ENCODE measurements around the gene IGF1. TPM values are rescaled to one million over a fixed set of nuclear protein-coding genes. Genes with fewer than 3 reads are reported as not detected.
"Not testable (repeated sequence)": the region's sequence is repeated elsewhere in the genome, so short reads cannot be mapped to it uniquely, and the experiment has no call there.

IGF1 gene
- total and polyA plus RNA-seq, 5 donors: 4.7 to 71.9 (median 6.5) TPM

DNA sequence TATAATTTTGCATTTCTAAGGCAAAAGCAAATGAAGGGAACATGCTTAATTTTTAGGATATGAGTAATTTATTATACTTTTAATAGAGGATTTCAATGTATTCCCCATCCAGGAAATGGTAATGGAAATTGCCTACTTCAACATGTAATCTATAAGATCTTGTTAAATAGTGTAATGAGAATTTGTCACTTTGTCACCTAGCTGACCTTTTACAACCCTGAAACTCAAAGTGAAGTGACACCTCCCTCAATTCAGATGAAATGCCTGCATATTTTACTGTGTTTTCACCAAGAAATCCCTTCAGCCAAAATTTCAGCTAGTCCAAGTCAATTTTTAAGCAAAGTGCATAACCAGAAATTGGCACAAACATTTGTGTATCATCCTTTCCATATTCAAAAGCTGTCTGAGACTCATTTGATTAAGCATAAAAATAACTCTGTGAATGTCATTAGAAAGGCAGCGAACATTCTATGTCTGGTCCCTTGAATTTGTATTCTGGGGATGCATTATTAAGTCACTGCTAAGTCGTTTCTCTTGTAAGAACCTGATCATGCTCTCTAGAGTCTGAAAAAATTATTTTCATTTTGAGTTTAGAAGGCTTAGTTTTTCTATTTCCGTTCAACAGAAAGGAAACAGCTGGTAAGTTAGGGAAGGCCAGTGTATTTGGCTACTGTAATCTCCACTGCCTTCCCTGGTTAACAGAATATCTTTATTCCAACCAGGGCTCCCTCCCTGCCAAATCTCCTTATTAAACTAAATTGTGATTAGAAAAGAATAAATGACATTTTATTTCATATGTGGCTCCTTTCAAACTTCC is 100.8 kb downstream of the IGF1 start:
- 32% methylated on average over 3 of the region's 3 CpGs for WGBS
- ATAC-seq: no peak

DNA sequence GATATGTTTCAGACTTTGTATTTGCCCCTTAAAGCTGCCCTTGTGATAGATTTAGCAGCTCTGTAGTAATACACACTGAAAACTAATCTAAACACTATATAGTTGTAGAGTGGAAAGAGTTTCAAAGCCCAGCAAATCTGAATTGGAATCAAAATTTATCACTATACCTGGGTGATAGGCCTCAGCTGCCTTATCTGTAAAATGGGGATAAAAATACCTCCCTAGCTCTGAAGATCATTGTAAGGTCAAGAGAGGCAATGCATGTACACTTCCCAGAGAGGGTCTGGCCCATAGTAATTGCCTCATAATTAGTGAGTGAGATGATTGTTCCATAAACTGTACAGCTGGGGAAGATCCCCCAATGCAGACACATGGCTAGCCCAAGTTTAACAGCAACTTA is 103.6 kb downstream of the IGF1 start:
- no peaks in the 10 kb centered on the region for H3K27me3 ChIP-seq (ENCODE audit: control insufficient read depth, insufficient read depth)
- intact Hi-C loops (cut with DNase I): no loop called here
- H3K4me1 ChIP-seq (ENCODE audit: control insufficient read depth, insufficient read depth, low read length): no peaks in the 10 kb centered on the region
- H3K27ac ChIP-seq (ENCODE audit: low read length): no peak overlapping the region
- DNase-seq (no peak), ATAC-seq (no peak)
- H3K4me3 ChIP-seq (ENCODE audit: low read length): no peak overlapping the region
- no peaks in the 10 kb centered on the region for H3K9me3 ChIP-seq (ENCODE audit: control insufficient read depth, low read length)

More for the DNA sequence above, 100.8 kb downstream of the IGF1 start:
- Histone ChIP-seq H3K4me1 (ENCODE audit: control insufficient read depth, insufficient read depth, low read length) (no peaks in the 10 kb centered on the region), H3K4me3 (ENCODE audit: low read length) (no peak overlapping the region), H3K27ac (ENCODE audit: low read length) (no peak overlapping the region), H3K27me3 (ENCODE audit: control insufficient read depth, insufficient read depth) (no peaks in the 10 kb centered on the region), H3K9me3 (ENCODE audit: control insufficient read depth, low read length) (no peaks in the 10 kb centered on the region)
- intact Hi-C loops (cut with DNase I): no loop called here
- DNase-seq: no peak

- intact Hi-C loops (cut with DNase I): no loop called here
- H3K4me1 ChIP-seq (ENCODE audit: control insufficient read depth, insufficient read depth, low read length): no peaks in the 10 kb centered on the region
- ATAC-seq (peak; percentile 26 to 49), DNase-seq (peak in 1 of 3 donors; percentile 19)
- H3K27me3 ChIP-seq (ENCODE audit: control insufficient read depth, insufficient read depth): no peaks in the 10 kb centered on the region
- no peak overlapping the region for H3K27ac ChIP-seq (ENCODE audit: low read length)
- H3K4me3 ChIP-seq (ENCODE audit: low read length): no peak overlapping the region
- H3K9me3 ChIP-seq (ENCODE audit: control insufficient read depth, low read length): no peaks in the 10 kb centered on the region
- WGBS: 74% methylated on average over 5 of the region's 5 CpGs
Measured at GRCh38 chr12:102376181-102376747, 104.1 kb downstream of the IGF1 start.

DNA sequence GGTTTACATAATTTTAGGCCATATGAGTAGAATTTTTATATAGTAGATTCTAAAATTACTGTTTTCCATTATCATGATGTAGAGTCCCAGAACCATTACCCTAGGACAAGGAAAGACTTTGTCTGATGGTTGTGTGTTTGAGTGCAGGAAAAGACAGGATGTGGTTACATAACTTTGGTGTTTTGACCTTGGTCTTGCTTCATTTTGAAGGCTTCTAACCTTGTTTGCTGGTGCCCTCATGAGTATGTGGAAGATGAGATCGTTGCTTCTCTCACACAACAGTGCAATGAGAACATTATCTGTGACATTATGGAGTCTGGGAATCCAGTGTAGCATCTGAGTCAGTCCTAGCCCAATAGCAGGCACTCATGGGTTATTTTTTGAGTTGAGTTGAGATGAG is 106.2 kb downstream of the IGF1 start:
- ATAC-seq: no peak
- Histone ChIP-seq H3K9me3 (ENCODE audit: control insufficient read depth, low read length) (no peaks in the 10 kb centered on the region), H3K4me1 (ENCODE audit: control insufficient read depth, insufficient read depth, low read length) (no peaks in the 10 kb centered on the region), H3K27ac (ENCODE audit: low read length) (no peak overlapping the region), H3K4me3 (ENCODE audit: low read length) (no peak overlapping the region), H3K27me3 (ENCODE audit: control insufficient read depth, insufficient read depth) (no peaks in the 10 kb centered on the region)
- 64% methylated on average over 1 of the region's 1 CpG for WGBS
- intact Hi-C loops (cut with DNase I): no loop called here
- no peak for DNase-seq

- H3K4me3 ChIP-seq (ENCODE audit: low read length): no peak overlapping the region
- WGBS: 44% methylated on average over 3 of the region's 3 CpGs
- H3K27ac ChIP-seq (ENCODE audit: low read length): no peak overlapping the region
- ATAC-seq (no peak), DNase-seq (no peak)
- intact Hi-C loops (cut with DNase I): no loop called here
- H3K4me1 ChIP-seq (ENCODE audit: control insufficient read depth, insufficient read depth, low read length): no peaks in the 10 kb centered on the region
- no peaks in the 10 kb centered on the region for H3K9me3 ChIP-seq (ENCODE audit: control insufficient read depth, low read length)
- no peaks in the 10 kb centered on the region for H3K27me3 ChIP-seq (ENCODE audit: control insufficient read depth, insufficient read depth)
Measured at GRCh38 chr12:102372087-102372486, 108.3 kb downstream of the IGF1 start.

DNA sequence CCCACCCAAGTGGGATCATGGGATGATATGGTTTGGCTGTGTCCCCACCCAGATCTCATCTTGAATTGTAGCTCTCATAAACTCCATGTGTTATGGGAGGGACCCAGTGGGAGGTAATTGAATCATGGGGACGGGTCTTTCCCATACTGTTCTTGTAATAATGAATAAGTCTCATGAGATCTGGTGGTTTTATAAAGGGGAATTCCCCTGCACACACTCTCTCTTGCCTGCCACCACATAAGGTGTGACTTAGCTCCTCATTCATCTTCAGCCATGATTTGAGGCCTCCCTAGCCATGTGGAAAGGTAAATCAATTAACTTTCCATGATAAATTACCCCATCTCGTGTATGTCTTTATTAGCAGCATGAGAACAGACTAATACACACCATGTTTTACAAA is 109.2 kb downstream of the IGF1 start:
- WGBS: 71% methylated on average over 2 of the region's 2 CpGs
- ATAC-seq: no peak
- H3K27ac ChIP-seq (ENCODE audit: low read length): no peak overlapping the region
- H3K4me1 ChIP-seq (ENCODE audit: control insufficient read depth, insufficient read depth, low read length): no peaks in the 10 kb centered on the region
- no peaks in the 10 kb centered on the region for H3K9me3 ChIP-seq (ENCODE audit: control insufficient read depth, low read length)
- no peak for DNase-seq
- intact Hi-C loops (cut with DNase I): no loop called here
- no peak overlapping the region for H3K4me3 ChIP-seq (ENCODE audit: low read length)
- no peaks in the 10 kb centered on the region for H3K27me3 ChIP-seq (ENCODE audit: control insufficient read depth, insufficient read depth)

GRCh38 chr12:102369876-102370275 is 110.5 kb downstream of the IGF1 start:
- ATAC-seq (no peak), DNase-seq (no peak)
- no peaks in the 10 kb centered on the region for H3K4me1 ChIP-seq (ENCODE audit: control insufficient read depth, insufficient read depth, low read length)
- H3K27me3 ChIP-seq (ENCODE audit: control insufficient read depth, insufficient read depth): no peaks in the 10 kb centered on the region
- no peak overlapping the region for H3K4me3 ChIP-seq (ENCODE audit: low read length)
- no peaks in the 10 kb centered on the region for H3K9me3 ChIP-seq (ENCODE audit: control insufficient read depth, low read length)
- intact Hi-C loops (cut with DNase I): no loop called here
- 51% methylated on average over 2 of the region's 2 CpGs for WGBS
- H3K27ac ChIP-seq (ENCODE audit: low read length): no peak overlapping the region

DNA sequence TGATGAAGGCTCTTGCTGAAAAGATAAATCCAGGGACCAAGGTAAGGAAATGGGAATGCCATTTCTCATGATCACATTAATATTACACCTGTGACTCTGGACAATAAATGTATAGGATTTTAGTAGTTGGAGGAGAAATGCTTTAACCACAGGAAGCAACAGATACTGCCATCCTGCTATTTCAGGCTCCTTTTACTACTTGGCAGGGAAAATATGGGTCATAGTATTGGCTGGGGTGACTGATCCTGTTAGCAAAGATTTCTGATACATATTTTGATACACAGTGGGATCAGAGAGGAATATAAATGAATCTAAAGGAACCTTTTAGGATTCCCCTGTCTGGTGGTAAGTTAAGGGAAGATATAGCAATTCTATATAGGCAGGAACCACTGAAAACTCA is 115.0 kb downstream of the IGF1 start:
- Histone ChIP-seq H3K4me1 (ENCODE audit: control insufficient read depth, insufficient read depth, low read length) (no peaks in the 10 kb centered on the region), H3K27me3 (ENCODE audit: control insufficient read depth, insufficient read depth) (no peaks in the 10 kb centered on the region), H3K4me3 (ENCODE audit: low read length) (no peak overlapping the region), H3K27ac (ENCODE audit: low read length) (no peak overlapping the region), H3K9me3 (ENCODE audit: control insufficient read depth, low read length) (no peaks in the 10 kb centered on the region)
- intact Hi-C loops (cut with DNase I): no loop called here
- ATAC-seq: no peak
- DNase-seq: no peak

- ATAC-seq (no peak), DNase-seq (no peak)
- 83% methylated on average over 1 of the region's 1 CpG for WGBS
- Histone ChIP-seq H3K4me3 (ENCODE audit: low read length) (no peak overlapping the region), H3K4me1 (ENCODE audit: control insufficient read depth, insufficient read depth, low read length) (no peaks in the 10 kb centered on the region), H3K27ac (ENCODE audit: low read length) (no peak overlapping the region), H3K27me3 (ENCODE audit: control insufficient read depth, insufficient read depth) (no peaks in the 10 kb centered on the region), H3K9me3 (ENCODE audit: control insufficient read depth, low read length) (no peaks in the 10 kb centered on the region)
- intact Hi-C loops (cut with DNase I): no loop called here
Measured at GRCh38 chr12:102364709-102365108, 115.7 kb downstream of the IGF1 start.

DNA sequence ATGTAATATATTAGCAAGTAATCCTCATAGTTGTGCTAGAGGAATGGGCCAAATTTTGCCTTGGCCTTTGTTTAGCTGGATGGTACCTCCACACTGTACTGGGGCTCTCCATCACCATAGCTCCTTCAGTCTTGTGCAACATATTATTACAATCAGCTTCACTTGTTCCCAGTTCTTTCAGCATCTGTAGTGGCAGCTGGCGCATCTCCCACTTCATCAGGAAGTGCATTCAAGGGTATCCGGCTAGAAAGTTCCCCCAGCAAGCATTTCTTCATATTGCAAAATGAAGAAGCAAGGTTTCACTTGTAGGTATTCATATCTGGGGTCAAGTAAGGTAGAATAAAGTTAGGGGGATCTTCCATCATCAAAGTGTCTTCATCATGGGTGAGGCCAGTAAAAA is 123.7 kb downstream of the IGF1 start:
- Histone ChIP-seq H3K27me3 (ENCODE audit: control insufficient read depth, insufficient read depth) (no peaks in the 10 kb centered on the region), H3K4me1 (ENCODE audit: control insufficient read depth, insufficient read depth, low read length) (no peaks in the 10 kb centered on the region), H3K4me3 (ENCODE audit: low read length) (no peak overlapping the region), H3K9me3 (ENCODE audit: control insufficient read depth, low read length) (no peaks in the 10 kb centered on the region), H3K27ac (ENCODE audit: low read length) (no peak overlapping the region)
- no peak for DNase-seq
- 75% methylated on average over 2 of the region's 2 CpGs for WGBS
- ATAC-seq: no peak
- intact Hi-C loops (cut with DNase I): no loop called here

DNA sequence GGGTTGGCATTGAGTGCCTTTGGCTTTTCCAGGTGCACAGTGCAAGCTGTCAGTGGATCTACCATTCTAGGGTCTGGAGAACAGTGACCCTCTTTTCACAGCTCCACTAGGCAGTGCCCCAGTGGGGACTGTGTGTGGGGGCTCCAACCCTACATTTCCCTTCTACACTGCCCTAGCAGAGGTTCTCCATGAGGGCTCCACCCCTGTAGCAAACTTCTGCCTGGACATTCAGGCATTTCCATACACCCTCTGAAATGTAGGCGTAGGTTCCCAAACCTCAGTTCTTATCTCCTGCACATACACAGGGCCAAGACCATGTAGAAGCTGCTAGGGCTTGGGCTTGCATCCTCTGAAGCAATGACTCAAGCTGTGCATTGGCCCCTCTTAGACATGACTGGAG is 126.1 kb downstream of the IGF1 start:
- intact Hi-C loops (cut with DNase I); H3K4me1 ChIP-seq (ENCODE audit: control insufficient read depth, insufficient read depth, low read length); DNase-seq; H3K27ac ChIP-seq (ENCODE audit: low read length); H3K27me3 ChIP-seq (ENCODE audit: control insufficient read depth, insufficient read depth); H3K4me3 ChIP-seq (ENCODE audit: low read length); ATAC-seq; H3K9me3 ChIP-seq (ENCODE audit: control insufficient read depth, low read length): not testable (repeated sequence)
- whole genome bisulfite sequencing: 84% methylated on average over 1 of the region's 1 CpG
